Measurements from ENCODE around the gene IRF2BP2. TPM values are rescaled to one million over a fixed set of nuclear protein-coding genes. Genes with fewer than 3 reads are reported as not detected.

Gene IRF2BP2
- polyA plus RNA-seq, 2 of the 4 experiments (the other 2 are of a cell fraction), result 38.2 to 53.5 TPM

- H3K27ac ChIP-seq, result no peak overlapping the region; a peak in 1 of 6 replicates
- peaks cover 33% of the 10 kb centered on the region for H3K4me1 ChIP-seq
- no peak overlapping the region for H3K4me2 ChIP-seq
- no peak for ATAC-seq
- no peak for FAIRE-seq
- no peak overlapping the region for H3K4me3 ChIP-seq
- DNase-seq (ENCODE audit: low read depth in 1 of 2, low spot score in 1 of 2), result no peak
- CTCF ChIA-PET, result interaction anchor here (1.0 kb wide), 1 partner anchor 145 kb away, joined by 3 read pairs; no protein-coding TSS in a partner anchor
- POLR2A ChIA-PET, result no interaction called here
- peaks cover 7% of the 10 kb centered on the region; the same call in 2 of the 3 replicates for H3K9me3 ChIP-seq
- 91% methylated on average over 3 of the region's 3 CpGs for WGBS (ENCODE audit: missing lambda C conversion rate)
- TF ChIP-seq, protein P1, sequence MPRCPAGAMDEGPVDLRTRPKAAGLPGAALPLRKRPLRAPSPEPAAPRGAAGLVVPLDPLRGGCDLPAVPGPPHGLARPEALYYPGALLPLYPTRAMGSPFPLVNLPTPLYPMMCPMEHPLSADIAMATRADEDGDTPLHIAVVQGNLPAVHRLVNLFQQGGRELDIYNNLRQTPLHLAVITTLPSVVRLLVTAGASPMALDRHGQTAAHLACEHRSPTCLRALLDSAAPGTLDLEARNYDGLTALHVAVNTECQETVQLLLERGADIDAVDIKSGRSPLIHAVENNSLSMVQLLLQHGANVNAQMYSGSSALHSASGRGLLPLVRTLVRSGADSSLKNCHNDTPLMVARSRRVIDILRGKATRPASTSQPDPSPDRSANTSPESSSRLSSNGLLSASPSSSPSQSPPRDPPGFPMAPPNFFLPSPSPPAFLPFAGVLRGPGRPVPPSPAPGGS (IDR thresholded peaks at IDR 0.05), result no peak
- no peak for TF ChIP-seq NR3C1 (IDR thresholded peaks at IDR 0.05)
- TF ChIP-seq TFCP2L1 (CRISPR knock-in tag; IDR thresholded peaks at IDR 0.05), result no peak
- no peak for TF ChIP-seq ZC3H11A (IDR thresholded peaks at IDR 0.05)
- TF ChIP-seq HOXB13 (CRISPR knock-in tag; IDR thresholded peaks at IDR 0.05; ENCODE audit: low read depth), result no peak
- no peak for TF ChIP-seq EP300 (IDR thresholded peaks at IDR 0.05)
- no peak for TF ChIP-seq RARB (CRISPR knock-in tag; IDR thresholded peaks at IDR 0.05)
- TF ChIP-seq, protein P2, sequence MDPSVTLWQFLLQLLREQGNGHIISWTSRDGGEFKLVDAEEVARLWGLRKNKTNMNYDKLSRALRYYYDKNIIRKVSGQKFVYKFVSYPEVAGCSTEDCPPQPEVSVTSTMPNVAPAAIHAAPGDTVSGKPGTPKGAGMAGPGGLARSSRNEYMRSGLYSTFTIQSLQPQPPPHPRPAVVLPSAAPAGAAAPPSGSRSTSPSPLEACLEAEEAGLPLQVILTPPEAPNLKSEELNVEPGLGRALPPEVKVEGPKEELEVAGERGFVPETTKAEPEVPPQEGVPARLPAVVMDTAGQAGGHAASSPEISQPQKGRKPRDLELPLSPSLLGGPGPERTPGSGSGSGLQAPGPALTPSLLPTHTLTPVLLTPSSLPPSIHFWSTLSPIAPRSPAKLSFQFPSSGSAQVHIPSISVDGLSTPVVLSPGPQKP (IDR thresholded peaks at IDR 0.05; ENCODE audit: low read depth, low read length), result no peak
Observed at GRCh38 chr1:234644928-234645327, 35.0 kb upstream of the IRF2BP2 start.

DNA sequence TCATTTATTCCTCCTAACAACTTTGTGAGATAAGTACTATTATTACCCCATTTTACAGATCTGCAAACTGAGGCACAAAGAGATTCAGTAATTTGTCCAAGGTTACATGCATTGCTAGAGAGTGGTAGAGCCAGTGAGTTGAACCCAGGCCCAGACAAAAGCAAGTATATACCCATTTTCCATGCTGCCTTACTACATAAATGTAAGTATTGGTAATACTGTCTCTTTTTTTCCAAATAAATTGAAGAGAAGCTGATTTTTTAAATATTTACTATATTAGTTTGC is 33.8 kb upstream of the IRF2BP2 start:
- POLR2A ChIA-PET, result no interaction called here
- H3K9me3 ChIP-seq, result peaks cover 7% of the 10 kb centered on the region; the same call in 2 of the 3 replicates
- H3K4me3 ChIP-seq, result no peak overlapping the region
- peak overlapping the region; percentile 73 to 85; a peak in 5 of 6 replicates for H3K27ac ChIP-seq
- CTCF ChIA-PET, result no interaction called here
- peaks cover 44% of the 10 kb centered on the region for H3K4me1 ChIP-seq
- FAIRE-seq (no peak), DNase-seq (ENCODE audit: low read depth in 1 of 2, low spot score in 1 of 2) (no peak), ATAC-seq (no peak)
- no peak for TF ChIP-seq KDM5A (IDR thresholded peaks at IDR 0.05)
- TF ChIP-seq HEYL (CRISPR knock-in tag; IDR thresholded peaks at IDR 0.05), result no peak
- TF ChIP-seq ZFP36 (IDR thresholded peaks at IDR 0.05; ENCODE audit: borderline replicate concordance, partially characterized antibody), result no peak
- peak; percentile 86; the same call in 1 of the 2 replicates for TF ChIP-seq CHD4 (IDR thresholded peaks at IDR 0.05; ENCODE audit: borderline replicate concordance)
- TF ChIP-seq MYC (IDR thresholded peaks at IDR 0.05; ENCODE audit: borderline replicate concordance, low read length), result no peak
- TF ChIP-seq EHMT2 (IDR thresholded peaks at IDR 0.05; ENCODE audit: low read depth), result no peak
- TF ChIP-seq, protein P3, sequence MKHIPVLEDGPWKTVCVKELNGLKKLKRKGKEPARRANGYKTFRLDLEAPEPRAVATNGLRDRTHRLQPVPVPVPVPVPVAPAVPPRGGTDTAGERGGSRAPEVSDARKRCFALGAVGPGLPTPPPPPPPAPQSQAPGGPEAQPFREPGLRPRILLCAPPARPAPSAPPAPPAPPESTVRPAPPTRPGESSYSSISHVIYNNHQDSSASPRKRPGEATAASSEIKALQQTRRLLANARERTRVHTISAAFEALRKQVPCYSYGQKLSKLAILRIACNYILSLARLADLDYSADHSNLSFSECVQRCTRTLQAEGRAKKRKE (CRISPR knock-in tag; IDR thresholded peaks at IDR 0.05; ENCODE audit: low read depth), result no peak
- TF ChIP-seq HDAC2 (IDR thresholded peaks at IDR 0.05), result peak; percentile 78
- TF ChIP-seq, protein P1 (IDR thresholded peaks at IDR 0.05), result no peak
- no peak for TF ChIP-seq PHF8 (IDR thresholded peaks at IDR 0.05; ENCODE audit: borderline replicate concordance, low read depth)
- TF ChIP-seq SREBF2 (IDR thresholded peaks at IDR 0.05), result no peak
- TF ChIP-seq CTCF (IDR thresholded peaks at IDR 0.05), result no peak
- no peak for TF ChIP-seq POLR2A (IDR thresholded peaks at IDR 0.05; ENCODE audit: low read length)
- TF ChIP-seq RFX5 (IDR thresholded peaks at IDR 0.05), result no peak
- TF ChIP-seq ZNF302 (CRISPR knock-in tag; IDR thresholded peaks at IDR 0.05), result no peak
- peak; percentile 65; the same call in 1 of the 2 replicates for TF ChIP-seq KDM1A (IDR thresholded peaks at IDR 0.05; ENCODE audit: low read depth)
- no peak for TF ChIP-seq FOSB (CRISPR knock-in tag; IDR thresholded peaks at IDR 0.05)
- no peak for TF ChIP-seq FOXS1 (CRISPR knock-in tag; IDR thresholded peaks at IDR 0.05)
- TF ChIP-seq BHLHE40 (IDR thresholded peaks at IDR 0.05; ENCODE audit: low read depth, low read length), result no peak
- H3K4me2 ChIP-seq, result peak overlapping the region; percentile 56; the same call in 2 of the 3 replicates

All from A549 (cell line).